Renal pelvis (tissue), 4 donors: ENCODE results near the gene GSTM4. TPM values are rescaled to one million over a fixed set of nuclear protein-coding genes. Genes with fewer than 3 reads are reported as not detected.

ENCODE experiments used
- DNase-seq: peaks from one replicate; pipeline ENCODE4 v3.0.0-alpha.2; 2013
- polyA plus RNA-seq, 3 donors: library from polyadenylated mRNA; unstranded; fragments of 120-200 nt; gene quantifications; one replicate each; pipeline ENCODE4 v1.2.1, GENCODE V29; 2013; ENCODE audit not compliant: insufficient read length in 3 of 3

GSTM4 gene
- polyA plus RNA-seq, 3 donors = 57.9 to 60.4 (median 59.3) TPM

DNA sequence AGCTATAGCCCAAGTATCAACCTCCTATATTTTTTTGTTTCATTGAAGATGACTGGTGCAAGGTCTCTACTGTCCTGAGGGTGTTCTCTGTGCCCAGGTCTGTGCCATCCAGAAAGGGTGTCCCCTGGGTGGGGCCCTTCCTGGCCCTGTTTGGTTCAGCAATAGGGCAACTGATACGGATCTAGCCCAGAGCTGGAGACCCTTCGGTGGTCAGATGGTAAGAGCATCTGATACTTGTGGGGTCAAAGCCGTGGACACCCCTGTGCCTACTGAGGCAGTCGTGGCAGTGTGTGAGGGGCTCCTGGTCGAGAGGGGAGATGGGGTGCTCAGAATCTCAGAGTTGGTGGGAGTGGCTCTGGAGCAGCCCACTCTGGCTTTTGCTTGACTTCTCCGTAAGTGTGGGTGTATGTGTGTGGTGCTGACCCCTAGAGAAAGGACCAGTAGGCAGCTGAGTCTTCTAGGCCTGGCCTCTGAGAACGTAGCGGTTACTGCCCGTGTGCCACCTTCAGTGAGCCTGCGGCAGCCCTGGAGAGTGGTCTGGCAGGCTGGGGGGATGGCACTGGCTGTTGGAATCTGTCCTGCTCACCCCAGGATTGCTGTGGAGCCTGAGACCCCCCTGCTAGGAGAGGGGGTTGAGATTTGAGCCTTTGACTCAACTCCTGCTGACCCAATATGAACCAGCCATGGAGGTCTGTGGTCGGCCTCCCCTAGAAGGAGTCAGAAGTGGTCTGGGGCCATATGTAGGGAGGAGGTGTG, 33.6 kb upstream of the GSTM4 start:
- DNase-seq = no peak

DNA sequence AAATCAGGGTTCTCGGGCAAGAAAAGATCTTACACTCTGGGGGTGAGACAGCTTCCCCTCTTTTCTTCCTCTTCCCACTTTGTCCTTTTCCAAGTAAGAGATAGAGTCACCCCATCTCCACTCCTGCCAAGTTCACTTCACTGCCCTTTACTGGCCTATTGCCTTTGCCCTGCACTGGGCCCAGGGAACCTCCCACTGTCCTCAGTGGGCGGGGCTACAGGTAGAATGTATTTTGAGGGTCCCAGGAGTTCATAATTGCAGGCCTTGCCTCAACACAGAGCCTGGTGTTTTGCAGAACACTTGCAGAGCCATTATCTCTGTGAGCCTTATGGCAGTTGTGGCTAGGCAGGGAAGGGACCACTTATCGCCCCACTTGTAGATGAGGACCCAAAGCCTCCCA, 33.0 kb upstream of the GSTM4 start:
- no peak for DNase-seq

DNA sequence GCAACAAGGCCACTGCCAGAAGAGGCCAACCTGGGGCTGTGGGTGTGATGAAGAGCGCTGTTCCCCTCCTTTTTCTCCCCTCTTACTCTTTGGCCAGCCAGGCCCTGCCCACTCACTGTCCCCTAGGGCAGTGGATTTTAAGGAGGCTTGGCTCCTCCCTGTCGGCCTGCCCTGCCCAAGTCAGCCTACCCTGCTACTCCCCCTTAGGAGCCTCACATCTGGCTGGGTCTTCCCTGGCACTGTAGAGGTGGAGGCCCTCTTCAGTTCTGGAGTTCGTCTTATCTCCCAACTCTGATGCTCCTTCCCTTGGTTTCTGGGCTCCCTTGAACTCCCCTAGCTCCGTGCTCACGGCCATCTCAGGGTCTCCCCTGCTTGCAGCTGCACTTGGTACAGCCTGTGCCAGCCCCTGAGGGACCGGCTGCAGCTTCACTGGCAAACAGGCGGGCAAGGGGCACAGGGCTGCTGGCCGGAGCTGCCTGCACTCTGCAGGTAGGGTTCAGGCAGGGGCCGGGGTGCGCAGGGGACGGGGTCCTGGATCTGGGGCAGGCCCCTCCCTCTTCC, 32.2 kb upstream of the GSTM4 start:
- no peak for DNase-seq

DNA sequence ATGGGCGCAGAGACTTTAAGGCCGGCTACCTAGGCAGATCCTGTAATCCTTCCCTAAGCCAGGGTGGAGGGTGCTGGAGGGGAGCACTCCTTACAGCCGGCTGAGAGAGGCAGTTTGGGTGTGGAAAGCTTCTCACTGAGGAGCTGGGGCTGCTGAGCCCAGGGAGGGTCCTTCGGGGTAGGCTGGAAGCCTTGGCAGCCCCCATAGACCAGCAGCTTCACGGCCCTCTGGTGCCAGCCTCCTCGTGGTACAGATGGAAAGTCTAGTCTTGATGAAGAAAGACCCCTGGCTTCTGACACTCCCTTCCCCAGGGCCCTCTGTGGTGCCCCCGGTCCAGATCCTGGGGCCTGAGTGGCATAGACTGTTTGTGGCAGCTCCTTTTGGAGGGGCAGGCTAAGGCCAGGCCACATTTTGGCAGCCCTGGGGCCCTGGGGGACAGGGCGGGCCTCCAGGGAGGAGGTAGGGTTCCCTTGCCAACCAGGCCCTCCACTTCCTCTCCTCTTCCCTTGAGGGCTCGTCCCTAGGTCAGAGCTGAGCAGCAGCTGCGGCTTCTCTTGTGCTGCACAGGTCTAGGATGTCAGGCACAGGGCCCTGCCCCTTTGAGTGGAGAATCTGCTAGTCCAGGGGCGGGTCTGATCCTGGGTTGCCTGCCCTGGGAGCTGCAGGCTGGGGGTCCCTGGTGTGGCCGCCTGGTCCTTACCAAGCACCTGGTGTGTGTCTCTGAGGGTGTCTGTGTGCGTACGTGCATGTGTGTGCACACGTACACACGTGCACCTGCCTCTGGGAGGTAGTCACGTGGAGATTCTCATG, 31.5 kb upstream of the GSTM4 start:
- no peak for DNase-seq

DNA sequence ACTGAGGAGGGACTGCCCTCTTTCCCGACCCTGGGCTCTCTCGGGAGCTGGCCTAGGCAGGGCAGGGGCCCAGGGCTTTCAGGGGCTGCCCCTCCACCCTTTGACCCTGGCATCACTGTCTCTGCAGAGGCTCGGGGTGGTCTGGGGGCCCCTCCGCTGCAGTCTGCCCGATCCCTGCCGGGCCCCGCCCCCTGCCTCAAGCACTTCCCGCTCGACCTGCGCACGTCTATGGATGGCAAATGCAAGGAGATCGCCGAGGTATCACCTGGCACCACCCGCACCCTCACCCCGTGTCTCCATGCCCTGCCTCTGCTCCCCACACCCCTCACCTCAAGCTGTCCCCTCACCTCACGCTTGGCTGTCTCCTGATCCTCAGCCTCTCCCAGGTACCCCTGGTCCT, 30.7 kb upstream of the GSTM4 start:
- no peak for DNase-seq

DNA sequence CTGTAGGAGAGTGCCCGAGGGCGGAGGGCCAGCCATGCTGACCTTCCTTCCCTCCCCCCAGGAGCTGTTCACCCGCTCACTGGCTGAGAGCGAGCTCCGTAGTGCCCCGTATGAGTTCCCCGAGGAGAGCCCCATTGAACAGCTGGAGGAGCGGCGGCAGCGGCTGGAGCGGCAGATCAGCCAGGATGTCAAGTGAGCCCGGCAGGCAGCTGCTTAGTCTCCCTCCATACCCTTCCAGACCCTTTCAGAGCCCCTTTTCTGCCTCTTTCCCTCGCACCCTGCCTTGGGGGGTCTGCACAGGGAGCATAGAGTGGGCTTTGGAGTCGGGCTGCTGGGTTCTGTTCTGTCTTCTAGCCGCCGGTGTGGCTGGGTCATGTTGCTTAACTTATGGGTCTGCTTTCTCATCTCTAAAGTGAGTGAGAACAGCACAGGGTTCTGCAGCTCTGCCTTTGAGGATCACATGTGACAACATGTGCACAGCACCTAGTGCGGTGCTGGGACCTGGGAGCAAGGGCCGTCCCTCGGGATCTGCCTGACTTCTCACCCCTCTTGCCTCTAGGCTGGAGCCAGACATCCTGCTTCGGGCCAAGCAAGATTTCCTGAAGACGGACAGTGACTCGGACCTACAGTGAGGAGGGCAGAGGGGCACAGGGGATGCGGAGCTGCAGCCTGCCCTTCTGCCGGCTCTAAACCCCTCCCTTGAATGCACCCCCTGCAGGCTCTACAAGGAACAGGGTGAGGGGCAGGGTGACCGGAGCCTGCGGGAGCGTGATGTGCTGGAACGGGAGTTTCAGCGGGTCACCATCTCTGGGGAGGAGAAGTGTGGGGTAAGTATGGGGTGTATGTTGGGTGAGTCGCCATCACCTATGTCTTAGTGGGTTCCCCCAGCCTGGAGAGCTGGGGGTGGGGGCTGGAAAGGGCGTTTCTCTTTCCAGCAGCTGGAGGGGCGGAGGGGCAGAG, 30.0 kb upstream of the GSTM4 start:
- DNase-seq = no peak

DNA sequence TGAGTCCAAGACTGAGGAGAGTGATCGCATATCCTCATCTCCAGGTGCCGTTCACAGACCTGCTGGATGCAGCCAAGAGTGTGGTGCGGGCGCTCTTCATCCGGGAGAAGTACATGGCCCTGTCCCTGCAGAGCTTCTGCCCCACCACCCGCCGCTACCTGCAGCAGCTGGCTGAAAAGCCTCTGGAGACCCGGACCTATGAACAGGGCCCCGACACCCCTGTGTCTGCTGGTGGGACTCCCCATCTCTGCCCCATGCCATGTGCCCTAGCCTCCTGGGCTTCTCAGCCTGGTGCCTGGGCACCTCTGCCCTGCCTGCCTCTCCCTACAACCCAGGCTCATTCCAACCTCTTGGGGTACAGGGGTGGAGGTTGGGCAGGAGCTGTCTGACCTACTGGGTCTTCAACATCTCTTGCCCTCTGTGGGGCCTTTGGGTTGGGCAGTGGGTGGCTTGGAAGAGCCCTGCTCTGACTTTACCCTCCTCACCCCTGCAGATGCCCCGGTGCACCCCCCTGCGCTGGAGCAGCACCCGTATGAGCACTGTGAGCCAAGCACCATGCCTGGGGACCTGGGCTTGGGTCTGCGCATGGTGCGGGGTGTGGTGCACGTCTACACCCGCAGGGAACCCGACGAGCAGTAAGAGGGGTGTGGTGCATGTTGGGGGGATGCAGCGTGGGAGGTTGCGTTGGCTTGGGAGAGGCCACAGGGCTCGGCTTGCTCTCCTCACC, 29.1 kb upstream of the GSTM4 start:
- no peak for DNase-seq

DNA sequence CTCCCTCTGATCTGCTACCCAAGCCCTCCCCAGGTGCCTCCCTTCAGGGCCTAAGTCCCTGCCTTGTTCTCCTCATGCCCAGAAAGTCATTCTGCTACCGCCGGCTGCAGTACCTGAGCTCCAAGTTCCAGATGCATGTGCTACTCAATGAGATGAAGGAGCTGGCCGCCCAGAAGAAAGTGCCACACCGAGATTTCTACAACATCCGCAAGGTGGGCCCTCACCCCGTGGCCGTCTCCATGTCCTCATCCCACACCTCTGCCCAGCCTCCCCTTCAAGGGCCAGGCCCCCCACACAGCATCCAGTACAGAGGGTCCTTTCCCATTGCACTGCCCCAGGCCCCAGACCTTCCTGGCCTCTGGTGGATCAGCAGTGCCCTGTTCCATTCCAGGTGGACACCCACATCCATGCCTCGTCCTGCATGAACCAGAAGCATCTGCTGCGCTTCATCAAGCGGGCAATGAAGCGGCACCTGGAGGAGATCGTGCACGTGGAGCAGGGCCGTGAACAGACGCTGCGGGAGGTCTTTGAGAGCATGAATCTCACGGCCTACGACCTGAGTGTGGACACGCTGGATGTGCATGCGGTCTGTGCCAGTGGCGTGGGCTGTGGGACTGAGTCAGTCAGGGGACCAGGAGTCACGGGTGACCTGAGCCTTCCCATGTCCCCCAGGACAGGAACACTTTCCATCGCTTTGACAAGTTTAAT, 28.1 kb upstream of the GSTM4 start:
- no peak for DNase-seq

DNA sequence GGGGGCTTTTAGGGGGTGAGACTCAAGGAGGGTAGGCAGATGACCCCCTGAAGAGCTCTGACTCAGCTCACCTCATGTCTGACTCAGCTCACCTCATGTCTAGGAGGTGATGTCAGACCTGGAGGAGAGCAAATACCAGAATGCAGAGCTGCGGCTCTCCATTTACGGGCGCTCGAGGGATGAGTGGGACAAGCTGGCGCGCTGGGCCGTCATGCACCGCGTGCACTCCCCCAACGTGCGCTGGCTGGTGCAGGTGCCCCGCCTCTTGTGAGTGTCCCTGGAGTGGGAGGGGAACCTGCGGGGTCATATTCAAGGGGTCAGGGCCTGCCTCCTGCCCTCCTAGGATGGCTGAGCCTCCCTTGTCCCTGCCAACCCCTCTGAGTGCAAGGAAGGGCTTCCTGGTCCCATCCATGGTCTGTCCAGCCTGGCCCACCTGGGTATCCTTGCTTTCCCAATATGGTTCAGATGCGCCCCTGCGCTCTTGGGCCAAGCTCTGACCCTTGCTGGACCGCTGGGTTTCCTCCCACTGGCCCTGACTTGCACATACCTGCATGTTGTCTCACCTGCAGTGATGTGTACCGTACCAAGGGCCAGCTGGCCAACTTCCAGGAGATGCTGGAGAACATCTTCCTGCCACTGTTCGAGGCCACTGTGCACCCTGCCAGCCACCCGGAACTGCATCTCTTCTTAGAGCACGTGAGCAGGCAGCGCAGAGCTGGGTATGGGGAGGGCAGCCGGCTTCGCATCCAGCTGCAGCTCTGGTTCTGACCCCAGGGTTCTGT, 27.2 kb upstream of the GSTM4 start:
- DNase-seq = no peak

DNA sequence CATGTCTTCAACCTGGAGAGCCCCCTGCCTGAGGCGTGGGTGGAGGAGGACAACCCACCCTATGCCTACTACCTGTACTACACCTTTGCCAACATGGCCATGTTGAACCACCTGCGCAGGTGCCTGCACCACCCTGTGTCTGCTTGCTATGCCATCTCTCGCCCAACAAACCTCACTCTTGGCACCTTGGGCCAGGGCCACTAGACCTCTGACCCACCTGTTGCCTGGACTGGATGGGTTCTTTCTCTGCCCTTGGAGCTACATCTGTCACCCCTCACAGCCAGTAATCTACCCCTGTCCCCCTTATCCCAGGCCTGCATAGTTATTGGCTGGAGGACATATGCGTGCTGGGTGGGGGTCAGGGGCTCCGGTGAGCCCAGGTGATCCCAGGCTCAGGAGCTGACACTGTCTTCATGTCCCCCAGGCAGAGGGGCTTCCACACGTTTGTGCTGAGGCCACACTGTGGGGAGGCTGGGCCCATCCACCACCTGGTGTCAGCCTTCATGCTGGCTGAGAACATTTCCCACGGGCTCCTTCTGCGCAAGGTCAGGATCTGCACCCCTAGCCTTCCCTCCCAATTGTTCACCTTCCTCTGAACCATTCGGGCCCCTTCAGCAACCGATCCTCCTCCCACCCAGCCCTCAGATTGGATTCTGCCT, 26.4 kb upstream of the GSTM4 start:
- no peak for DNase-seq

DNA sequence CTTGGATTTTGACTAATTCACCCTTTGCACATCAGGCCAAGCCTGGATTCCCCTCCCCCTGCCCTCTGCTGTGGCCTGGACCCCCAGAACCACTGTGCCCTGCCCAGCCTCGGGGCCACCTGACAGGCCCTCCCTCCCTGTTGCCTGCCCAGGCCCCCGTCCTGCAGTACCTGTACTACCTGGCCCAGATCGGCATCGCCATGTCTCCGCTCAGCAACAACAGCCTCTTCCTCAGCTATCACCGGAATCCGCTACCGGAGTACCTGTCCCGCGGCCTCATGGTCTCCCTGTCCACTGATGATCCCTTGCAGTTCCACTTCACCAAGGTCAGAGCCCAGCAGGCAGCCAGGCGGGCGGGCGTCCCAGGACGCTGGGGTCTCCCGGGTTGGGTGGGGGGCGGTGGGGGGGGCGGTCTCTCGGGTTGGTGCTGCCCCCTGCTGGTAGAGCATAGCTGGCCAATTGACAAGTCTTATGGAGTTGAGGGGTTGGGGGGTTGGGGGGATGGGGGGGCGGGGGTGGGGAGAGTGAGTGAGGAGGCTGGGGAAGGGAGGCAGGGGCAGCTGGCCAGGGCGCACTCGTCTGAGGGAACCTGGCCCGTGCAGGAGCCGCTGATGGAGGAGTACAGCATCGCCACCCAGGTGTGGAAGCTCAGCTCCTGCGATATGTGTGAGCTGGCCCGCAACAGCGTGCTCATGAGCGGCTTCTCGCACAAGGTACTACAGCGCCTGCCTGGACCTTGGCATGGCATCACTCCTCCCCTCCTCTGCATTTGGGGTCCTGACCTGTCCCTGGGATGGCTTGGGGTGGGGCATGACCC, 25.6 kb upstream of the GSTM4 start:
- DNase-seq = no peak

DNA sequence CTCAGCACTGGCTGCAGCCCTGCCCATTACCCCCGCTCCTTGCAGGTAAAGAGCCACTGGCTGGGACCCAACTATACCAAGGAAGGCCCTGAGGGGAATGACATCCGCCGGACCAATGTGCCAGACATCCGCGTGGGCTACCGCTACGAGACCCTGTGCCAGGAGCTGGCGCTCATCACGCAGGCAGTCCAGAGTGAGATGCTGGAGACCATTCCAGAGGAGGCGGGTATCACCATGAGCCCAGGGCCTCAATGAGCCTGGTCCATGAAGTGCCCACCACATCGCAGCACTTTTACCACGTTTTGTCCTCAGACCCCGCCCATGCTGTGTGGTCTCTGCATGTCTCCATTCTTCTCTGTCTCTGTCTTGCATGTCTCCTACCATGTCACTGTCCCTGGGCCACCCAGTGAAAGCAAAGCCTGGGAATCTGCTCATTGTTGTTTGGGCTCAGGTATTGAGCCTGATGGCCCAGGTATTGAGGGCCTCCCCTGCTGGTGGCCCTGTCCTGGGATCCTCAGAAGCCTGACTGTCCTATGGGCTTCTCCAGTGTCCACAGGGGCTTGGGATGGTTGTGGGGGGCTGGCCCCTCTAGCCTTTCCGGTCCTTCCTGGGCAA, 24.9 kb upstream of the GSTM4 start:
- DNase-seq = no peak

DNA sequence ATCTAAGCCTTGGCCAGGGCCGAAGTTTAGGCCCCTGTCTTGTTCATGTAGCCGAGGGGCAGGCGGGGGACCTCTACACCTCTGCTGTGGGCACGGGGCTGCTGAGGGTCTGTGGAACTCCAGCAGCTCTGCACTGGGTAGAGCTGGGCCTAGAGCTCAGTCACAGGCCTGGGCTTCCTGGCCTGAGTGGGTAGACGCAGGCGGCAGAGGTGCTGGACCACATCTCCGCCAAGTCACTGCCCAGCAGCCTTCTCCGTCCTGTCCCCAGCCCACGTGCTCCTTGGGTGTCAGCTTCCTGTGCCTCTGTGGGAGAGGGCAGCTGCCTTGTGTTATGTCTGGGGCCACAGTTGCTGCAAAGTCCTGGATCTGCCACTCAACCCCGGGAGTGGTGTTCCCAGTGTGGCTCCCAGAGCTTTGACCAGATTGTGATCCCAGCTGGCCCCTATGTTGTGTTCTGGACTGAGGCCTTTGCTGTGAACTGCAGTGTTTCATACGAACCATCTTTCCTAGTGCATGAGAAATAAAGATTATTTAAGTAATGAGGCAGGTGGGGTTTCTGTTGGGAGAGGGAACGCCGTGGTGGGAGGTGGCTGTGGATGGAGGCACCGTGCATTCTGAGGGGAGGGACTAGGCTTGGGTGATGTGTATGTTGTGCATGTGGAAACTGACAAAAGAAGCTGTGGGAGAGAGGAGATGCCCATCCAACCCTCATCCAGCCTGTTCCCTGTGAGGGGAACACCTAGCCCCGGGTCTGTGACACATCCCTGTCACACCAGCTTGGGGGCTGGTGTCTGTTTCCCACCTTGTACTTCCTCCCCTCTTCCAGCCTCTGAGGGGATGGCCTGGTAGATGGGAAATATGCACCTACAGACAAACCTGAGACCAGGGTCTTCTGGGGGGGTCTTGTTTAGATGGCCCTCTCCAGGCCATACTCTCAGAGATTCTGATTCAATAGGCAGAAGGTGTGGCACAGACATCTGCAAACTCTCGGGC, 24.1 kb upstream of the GSTM4 start:
- DNase-seq = no peak

DNA sequence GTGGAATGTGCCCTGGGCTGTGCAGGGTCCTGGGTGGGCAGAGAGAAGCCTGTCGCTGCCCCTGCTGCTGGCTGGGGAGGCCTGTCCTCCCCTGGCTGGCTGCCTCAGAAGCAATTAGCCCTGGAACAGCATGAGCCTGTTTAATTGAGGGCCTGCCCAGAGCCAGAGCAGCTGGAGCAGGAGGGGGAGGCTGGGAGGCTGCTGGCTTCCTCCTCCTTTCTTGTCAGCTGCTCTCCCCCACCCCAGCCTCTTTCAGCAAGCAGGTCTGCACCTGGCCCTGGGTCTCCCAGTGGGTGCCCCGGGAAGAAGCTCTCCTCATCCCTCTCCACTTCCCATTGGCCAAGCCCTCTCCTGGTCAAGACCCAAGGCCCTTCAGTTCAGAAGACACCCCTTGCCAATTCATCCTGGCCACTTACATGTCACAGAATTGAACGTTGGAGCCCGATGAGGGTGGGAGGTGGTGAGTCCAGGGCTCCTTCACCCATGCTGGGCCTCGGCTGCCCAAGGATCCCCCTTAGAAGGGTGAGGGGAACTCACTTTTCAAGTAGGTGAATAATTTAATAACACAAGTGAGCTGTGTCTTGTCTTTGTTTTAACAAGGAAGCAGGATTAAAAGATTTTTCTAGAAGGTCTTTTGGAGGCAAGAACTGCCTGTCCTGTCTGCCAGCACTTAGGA, 23.1 kb upstream of the GSTM4 start:
- no peak for DNase-seq

DNA sequence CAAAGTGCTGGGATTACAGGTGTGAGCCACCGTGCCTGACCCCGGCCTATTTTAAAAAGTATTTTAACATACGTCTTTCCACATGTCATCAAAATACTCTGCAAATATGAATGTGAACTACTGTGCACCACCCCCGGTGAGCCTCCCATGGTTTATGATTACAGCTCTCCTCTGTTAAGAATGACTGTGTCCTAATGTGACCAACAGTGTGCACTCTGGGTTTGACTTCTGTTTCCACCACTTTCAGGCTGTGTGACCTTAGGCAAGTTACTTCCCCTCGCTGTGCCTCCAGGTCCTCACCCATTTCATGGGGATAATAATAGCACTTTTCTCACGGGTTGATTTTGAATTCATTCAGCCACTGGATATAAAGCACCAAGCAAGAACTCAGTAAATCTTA, 21.6 kb upstream of the GSTM4 start:
- DNase-seq = no peak
